GM12891 (cell line): ENCODE measurements around the gene SH2D3C.

Experiments used
- DNase-seq: peaks from one replicate; pipeline ENCODE4 v3.0.0; 2011; ENCODE audit warnings: low spot score; ENCODE audit not compliant: insufficient read length
- FAIRE-seq: peaks from 2 replicates; lab custom pipeline; 2011; peaks lifted over from hg19 to GRCh38; lab: Jason Lieb, UNC
- PAX5 ChIP-seq: IDR thresholded peaks from 2 replicates; pipeline ENCODE4 v1.6.1; 2011; ENCODE audit warnings: low read length, moderate library complexity, mild to moderate bottlenecking; ENCODE audit not compliant: insufficient read depth, severe bottlenecking
- POLR2A ChIP-seq: IDR thresholded peaks from 2 replicates; pipeline ENCODE4 v1.6.1; 2011; ENCODE audit warnings: low read depth, low read length, control low read depth
- POLR2AphosphoS5 ChIP-seq: IDR thresholded peaks from 2 replicates; pipeline ENCODE4 v1.6.1; 2011; ENCODE audit warnings: low read depth, low read length, control low read depth
- POU2F2 ChIP-seq: IDR thresholded peaks from 2 replicates; pipeline ENCODE4 v1.6.1; 2011; ENCODE audit warnings: low read depth, mild to moderate bottlenecking, control low read depth, low read length, moderate library complexity
- SPI1 ChIP-seq: IDR thresholded peaks from 2 replicates; pipeline ENCODE4 v1.6.1; 2011; ENCODE audit warnings: low read depth, low read length, control low read depth
- TAF1 ChIP-seq: IDR thresholded peaks from 2 replicates; pipeline ENCODE4 v1.6.1; 2011; ENCODE audit warnings: low read depth, low read length, control low read depth

Gene SH2D3C

DNA sequence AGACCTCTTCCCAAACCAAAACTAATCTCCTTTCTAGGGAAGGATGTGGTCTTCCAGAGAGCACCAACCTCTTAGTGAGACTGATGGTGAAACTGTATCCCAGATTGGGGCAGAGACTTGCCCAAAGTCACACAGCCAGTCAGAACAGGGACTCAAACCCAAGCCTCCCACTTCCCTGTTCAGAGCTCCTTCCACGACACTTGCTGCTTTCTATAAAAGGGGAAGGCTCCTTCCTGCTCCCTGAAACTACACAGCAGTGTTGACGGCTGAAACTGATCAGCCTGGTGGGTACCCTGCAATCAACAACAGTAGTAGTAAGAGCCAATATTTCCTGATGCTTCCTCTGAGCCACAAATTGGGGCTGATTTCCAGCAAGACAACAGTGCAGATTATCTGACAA lies 44.9 kb downstream of the SH2D3C start:
- FAIRE-seq (no peak), DNase-seq (no peak)
- no peak for TF ChIP-seq TAF1
- no peak for TF ChIP-seq SPI1
- TF ChIP-seq POLR2A: no peak
- no peak for TF ChIP-seq POLR2AphosphoS5
- no peak for TF ChIP-seq POU2F2
- TF ChIP-seq PAX5: no peak

GRCh38 chr9:127732444-127732843 lies 46.0 kb downstream of the SH2D3C start:
- DNase-seq (no peak), FAIRE-seq (no peak)
- TF ChIP-seq POU2F2: no peak
- no peak for TF ChIP-seq POLR2AphosphoS5
- no peak for TF ChIP-seq PAX5
- TF ChIP-seq SPI1: no peak
- no peak for TF ChIP-seq TAF1
- TF ChIP-seq POLR2A: no peak

DNA sequence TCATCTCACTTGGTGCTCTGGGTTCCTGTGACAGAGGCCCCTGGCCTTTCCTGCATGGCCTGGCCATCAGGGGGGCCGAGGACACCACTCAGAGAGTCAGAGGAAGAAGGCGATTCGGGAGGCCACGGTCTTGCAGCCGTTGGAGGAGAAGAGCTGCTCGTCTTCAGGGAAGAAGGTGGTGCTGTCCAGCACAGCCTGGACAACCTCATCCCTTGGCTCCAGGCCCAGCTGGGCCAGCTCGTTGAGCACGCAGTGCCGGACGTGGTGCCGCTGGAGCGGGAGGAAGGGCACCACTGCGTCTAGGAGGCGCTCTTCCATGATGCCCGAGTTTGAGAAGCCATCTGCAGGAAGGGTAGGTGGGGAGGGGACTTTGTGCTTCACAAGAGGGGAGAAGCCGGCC lies 46.5 kb downstream of the SH2D3C start:
- no peak for DNase-seq
- FAIRE-seq: no peak
- no peak for TF ChIP-seq SPI1
- no peak for TF ChIP-seq POU2F2
- no peak for TF ChIP-seq POLR2A
- no peak for TF ChIP-seq PAX5
- no peak for TF ChIP-seq TAF1
- no peak for TF ChIP-seq POLR2AphosphoS5

DNA sequence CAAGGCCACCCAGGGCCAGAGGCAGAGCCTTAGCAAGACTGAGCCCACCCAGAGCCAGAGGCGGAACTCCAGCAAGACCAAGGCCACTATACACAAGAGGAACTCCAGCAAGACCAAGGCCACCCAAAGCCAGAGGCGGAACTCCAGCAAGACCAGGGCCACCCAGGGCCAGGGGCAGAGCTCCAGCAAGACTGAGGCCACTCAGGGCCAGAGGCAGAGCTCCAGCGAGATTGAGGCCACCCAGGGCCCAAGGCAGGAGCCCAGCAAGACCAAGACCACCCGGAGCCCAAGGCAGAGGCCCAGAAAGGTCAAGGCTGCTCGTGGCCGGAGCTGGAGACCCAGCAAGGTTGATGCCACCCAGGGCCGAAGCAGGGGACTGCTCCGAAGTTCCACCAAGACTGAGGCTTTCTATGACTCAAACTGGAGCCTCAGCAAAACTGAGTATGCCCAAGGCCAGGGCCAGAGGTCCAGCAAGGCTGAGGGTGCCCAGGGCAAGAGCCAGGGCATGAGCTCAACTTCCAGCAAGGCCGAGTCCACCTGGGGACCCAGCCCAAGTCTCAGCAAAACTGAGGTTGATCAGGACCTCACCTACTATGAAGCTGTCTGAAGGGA lies 47.6 kb downstream of the SH2D3C start:
- FAIRE-seq: no peak
- no peak for DNase-seq
- TF ChIP-seq TAF1 (no peak), SPI1 (no peak), POLR2AphosphoS5 (no peak), PAX5 (no peak), POU2F2 (no peak), POLR2A (no peak)

DNA sequence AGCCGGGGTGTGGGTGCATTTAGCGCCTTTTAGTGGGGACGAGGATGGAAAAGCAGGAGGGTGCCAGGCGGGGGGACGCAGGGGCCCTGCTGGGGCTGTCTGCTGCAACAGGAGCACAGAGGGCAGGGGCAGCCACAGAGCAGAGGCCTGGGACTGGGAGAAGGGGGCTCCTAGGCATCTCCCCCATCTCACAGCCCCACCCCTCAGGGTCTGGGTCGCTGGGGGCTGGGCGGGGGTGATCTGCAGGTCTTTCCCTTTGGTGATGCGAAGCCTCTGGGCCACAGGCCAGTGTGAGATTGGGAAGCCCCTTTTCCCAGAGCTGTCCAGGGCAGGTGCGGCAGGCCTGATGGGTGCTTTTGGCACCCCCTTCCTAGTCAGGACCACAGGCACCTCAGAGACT lies 48.2 kb downstream of the SH2D3C start:
- DNase-seq: no peak
- no peak for FAIRE-seq
- no peak for TF ChIP-seq SPI1
- no peak for TF ChIP-seq POU2F2
- no peak for TF ChIP-seq POLR2AphosphoS5
- TF ChIP-seq TAF1: no peak

- DNase-seq: no peak
- TF ChIP-seq POLR2A (no peak), POLR2AphosphoS5 (no peak), PAX5 (no peak), POU2F2 (no peak), TAF1 (no peak), SPI1 (no peak)
These were observed 48.8 kb downstream of the SH2D3C start for GRCh38 chr9:127729522-127730256.

GRCh38 chr9:127728808-127729207 lies 49.7 kb downstream of the SH2D3C start:
- no peak for TF ChIP-seq SPI1
- TF ChIP-seq POLR2A: no peak
- no peak for TF ChIP-seq PAX5
- TF ChIP-seq POU2F2: no peak
- TF ChIP-seq POLR2AphosphoS5: no peak
- TF ChIP-seq TAF1: no peak
- DNase-seq (no peak), FAIRE-seq (no peak)

More at GRCh38 chr9:127729522-127730256, 48.8 kb downstream of the SH2D3C start:
- no peak for FAIRE-seq

GRCh38 chr9:127726871-127727270 lies 51.6 kb downstream of the SH2D3C start:
- no peak for DNase-seq
- TF ChIP-seq PAX5 (no peak), POLR2AphosphoS5 (no peak), POU2F2 (no peak), POLR2A (no peak), SPI1 (no peak), TAF1 (no peak)

DNA sequence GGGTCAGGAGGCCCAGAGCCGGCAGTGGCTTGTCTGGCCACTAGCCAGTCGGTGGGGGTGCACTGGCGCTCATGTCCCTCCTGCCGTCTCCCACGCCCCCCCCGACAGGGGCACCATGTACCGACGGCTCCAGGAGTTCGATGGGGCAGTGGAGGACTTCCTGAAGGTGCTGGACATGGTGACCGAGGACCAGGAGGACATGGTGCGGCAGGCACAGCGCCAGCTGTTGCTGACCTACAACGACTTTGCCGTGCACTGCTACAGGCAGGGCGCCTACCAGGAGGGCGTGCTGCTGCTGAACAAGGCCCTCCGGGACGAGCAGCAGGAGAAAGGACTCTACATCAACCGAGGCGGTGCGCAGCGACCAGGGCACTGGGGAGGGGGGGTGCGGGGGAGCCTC lies 54.5 kb downstream of the SH2D3C start:
- FAIRE-seq (no peak), DNase-seq (no peak)
- TF ChIP-seq SPI1: no peak
- no peak for TF ChIP-seq PAX5

More at GRCh38 chr9:127726871-127727270, 51.6 kb downstream of the SH2D3C start:
- FAIRE-seq: no peak

DNA sequence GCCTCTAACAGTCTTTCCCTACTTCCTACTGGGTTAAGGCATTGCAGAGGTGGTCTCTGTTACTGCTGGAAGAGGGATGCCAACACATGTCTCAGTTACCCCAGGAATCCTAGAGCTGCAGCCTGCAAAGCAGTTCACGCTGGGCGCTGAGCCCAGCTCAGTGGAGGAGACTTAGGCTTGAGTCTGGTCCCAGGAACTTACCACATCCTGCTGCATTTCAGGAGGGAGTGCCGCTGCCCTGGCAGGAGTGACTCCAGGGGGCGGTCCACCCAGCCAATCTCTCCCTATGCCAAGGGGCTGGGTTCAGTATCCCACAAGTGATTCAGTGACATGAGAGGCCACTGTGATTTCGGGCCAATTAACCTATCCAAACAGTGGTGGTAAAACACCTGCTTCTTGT lies 55.0 kb downstream of the SH2D3C start:
- TF ChIP-seq TAF1 (no peak), POU2F2 (no peak), PAX5 (no peak), SPI1 (no peak), POLR2A (no peak), POLR2AphosphoS5 (no peak)
- FAIRE-seq (no peak), DNase-seq (no peak)
